Glomerular endothelial cell (primary cell): ENCODE measurements around the gene ZNF574. TPM values are rescaled to one million over a fixed set of nuclear protein-coding genes. Genes with fewer than 3 reads are reported as not detected.

Experiments
- DNase-seq: peaks from one replicate; pipeline ENCODE4 v3.0.0-alpha.2; 2011; ENCODE audit warnings: low read depth, low spot score; ENCODE audit errors: extremely low read depth
- total RNA-seq: library from RNA; depleted of rRNA; stranded (reverse); fragments of >200 nt; gene quantifications from 2 replicates; pipeline ENCODE4 v1.2.3, GENCODE V29; 2015

Gene ZNF574
- total RNA-seq, 1 donor from 2014 or later, result 20.4 TPM

GRCh38 chr19:42078538-42079275, 2.7 kb downstream of the ZNF574 start:
- DNase-seq, result no peak

DNA sequence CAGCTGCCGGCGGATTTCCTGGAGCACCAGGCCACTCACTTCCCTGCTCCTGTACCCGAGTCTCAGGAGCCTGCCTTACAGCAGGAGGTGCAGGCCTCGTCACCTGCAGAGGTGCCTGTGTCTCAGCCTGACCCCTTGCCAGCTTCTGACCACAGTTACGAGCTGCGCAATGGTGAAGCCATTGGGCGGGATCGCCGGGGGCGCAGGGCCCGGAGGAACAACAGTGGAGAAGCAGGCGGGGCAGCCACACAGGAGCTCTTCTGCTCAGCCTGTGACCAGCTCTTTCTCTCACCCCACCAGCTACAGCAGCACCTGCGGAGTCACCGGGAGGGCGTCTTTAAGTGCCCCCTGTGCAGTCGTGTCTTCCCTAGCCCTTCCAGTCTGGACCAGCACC, 3.3 kb downstream of the ZNF574 start:
- DNase-seq, result no peak

- no peak for DNase-seq
Measured at GRCh38 chr19:42079886-42080763, 4.2 kb downstream of the ZNF574 start.

- DNase-seq, result no peak
Measured at GRCh38 chr19:42080764-42081375, 4.9 kb downstream of the ZNF574 start.

DNA sequence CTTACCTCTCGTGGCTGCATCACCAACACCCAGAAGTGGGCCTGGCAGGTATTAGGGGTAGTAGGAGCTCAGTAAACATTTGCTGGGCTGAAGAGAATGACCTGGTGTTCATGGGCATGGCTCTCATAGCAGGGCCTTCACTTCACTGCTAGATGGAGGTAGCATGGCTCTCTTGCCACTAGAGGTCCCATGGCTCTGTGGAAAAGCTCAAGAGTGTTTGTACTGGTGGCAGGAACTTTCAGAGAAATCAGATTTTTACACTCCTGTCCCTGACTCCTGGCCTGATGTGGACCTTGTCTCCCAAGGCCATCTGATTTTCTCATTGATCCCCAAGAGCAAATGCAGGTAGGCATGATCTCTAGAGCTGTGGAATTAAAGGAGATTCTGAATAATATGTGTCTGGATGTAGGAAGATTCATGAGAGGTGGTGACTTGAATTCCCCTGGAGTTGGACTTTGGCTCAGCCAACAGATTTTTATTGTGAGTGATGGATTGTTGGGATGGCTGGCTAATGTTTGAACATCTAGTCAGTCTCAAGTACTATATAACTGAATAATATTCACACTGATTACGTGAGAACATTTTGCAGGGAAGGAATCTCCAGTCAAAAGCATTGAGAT, 5.7 kb downstream of the ZNF574 start:
- DNase-seq, result no peak

- DNase-seq, result no peak
Measured at GRCh38 chr19:42083537-42083936, 7.6 kb downstream of the ZNF574 start.

DNA sequence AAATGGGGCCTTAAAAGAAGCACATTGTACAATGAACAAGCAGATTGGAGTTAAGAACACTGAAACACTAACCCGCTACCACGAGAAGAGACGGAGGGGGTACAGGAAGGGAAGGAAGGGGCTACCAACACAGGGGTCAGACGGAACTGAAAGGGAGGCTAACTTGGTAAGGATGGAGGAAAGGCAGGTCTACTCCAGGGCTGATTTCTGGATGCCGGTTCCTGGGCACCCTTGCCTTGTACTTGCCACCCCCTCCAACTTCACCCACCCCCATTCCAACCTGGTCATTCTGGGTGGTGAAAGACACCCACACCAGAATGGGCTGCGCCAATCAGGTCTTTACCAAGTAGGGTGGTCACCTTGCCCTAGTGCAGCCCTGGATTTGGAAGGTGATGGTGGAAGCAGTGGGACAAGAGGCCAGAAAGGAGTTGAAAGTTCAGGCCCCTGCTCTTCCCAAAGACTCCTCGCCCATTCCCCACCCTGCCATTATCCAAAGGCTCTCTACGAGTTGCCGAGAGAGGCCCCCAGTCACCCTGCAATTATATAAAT, 10.3 kb downstream of the ZNF574 start:
- DNase-seq, result no peak

- DNase-seq, result no peak
Measured at GRCh38 chr19:42086770-42087550, 11.0 kb downstream of the ZNF574 start.

GRCh38 chr19:42088471-42089190, 12.7 kb downstream of the ZNF574 start:
- no peak for DNase-seq

GRCh38 chr19:42089191-42089750, 13.3 kb downstream of the ZNF574 start:
- no peak for DNase-seq

DNA sequence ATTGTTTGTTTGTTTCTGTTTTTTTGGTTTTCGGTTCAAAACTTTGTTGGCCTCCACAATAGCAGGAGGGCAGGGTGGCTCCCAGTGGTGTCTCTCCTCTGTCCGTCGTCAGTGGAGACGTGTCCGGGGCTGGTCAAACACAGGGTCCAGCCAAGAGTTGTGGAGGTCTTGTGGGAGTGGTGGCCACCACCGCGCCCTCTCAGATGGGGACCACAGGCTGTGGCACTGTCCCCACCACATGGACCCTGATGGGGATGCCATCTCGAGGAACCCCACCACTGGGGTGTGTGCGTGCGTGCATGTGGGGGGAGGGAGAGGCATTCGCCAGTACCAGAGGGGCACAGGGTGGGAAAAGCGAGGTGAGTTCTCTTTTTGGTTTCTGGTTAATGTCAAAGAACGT, 13.8 kb downstream of the ZNF574 start:
- DNase-seq, result no peak

- no peak for DNase-seq
Measured at GRCh38 chr19:42090672-42091071, 14.7 kb downstream of the ZNF574 start.

- no peak for DNase-seq
Measured at GRCh38 chr19:42091300-42091699, 15.3 kb downstream of the ZNF574 start.

DNA sequence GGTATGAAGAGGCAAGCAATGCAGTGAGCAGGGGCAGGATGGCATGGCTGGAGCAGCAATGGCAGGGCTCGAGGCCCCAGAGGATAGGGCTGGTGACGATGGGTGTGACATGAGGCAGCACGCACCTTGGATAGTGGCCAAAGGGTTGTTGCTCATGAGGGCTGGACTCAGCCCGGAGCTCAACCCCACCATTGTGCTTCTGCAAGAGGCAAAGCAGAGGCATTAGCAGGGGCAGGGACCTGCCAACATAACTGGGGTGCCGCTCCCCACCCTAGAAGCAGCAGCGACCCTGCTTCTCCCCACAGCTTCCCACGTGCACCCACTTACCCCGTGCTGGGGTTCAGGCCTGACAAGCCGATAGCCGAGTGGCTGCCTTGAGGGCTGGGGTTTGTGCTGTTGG, 15.8 kb downstream of the ZNF574 start:
- peak; percentile 36 for DNase-seq

DNA sequence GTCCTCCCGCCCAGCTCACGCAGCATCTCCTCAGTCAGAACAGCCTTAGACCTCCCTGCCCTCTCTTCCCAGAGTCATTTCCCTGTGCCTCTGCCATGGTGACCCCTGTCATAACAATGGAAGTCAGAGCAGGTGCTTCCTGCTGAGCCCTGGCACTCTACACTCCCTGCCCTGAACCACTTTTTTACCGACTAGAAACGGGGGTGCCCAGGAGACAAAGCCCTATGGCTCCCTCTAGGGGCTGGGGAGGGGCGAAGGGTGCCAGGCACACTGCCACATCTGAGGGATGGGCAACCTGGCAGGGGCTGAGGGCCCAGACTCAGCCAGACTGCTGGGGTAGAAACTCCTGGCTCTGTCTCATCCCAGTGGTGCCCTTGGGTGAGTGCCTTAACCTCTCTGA, 16.4 kb downstream of the ZNF574 start:
- DNase-seq, result peak; percentile 79

GRCh38 chr19:42093505-42093904, 17.5 kb downstream of the ZNF574 start:
- no peak for DNase-seq

DNA sequence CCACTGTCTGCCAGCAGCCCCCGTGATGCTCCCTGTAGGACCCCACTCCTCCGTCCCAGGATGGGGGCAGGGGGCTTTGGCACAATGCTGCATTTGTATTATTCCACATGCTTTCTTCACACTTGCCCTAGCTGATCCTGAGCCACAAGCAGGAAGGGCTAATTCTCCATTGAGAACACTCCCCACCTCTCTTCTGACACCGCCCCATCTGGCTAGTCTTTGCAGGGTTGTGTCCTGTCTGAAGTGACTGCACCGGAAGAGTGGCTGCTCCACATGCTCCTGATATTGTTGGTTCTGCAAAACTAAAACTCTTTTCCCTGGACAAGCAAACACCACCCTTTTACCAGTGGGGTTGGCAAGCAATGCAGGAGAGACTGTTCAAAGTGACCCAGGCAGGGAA, 18.0 kb downstream of the ZNF574 start:
- DNase-seq, result no peak

DNA sequence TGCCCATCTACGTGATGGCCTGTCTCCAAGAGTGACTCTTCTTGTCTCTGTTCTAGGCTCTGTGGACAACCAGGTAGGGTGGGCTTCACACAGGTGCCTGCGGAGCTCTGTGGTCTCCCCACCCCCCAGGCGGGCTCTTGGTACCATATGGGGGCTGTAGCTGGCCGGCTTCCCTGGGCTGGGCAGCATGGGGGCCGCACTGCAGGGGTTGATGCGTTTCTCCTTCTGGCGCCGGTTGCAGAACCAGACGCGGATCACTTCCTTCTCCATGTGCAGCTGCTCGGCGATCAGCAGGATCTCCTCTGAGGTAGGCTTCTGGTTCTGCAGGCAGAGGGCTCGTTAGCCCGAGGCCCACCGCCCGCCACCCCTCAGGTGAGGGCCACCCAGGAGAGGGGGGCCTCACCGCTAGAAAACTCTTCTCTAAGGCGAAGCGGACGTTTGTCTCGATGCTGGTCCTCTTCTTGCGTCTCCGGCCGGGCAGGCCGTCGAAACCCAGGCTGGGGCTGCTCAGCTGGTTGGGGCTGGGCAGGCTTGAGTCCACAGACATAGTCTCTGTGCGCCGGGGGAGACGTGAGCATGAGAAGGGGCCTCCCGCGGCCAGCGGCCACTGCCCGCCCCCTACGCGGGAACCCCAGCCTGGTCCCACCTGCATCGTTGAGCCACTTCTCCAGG, 19.3 kb downstream of the ZNF574 start:
- DNase-seq, result no peak

DNA sequence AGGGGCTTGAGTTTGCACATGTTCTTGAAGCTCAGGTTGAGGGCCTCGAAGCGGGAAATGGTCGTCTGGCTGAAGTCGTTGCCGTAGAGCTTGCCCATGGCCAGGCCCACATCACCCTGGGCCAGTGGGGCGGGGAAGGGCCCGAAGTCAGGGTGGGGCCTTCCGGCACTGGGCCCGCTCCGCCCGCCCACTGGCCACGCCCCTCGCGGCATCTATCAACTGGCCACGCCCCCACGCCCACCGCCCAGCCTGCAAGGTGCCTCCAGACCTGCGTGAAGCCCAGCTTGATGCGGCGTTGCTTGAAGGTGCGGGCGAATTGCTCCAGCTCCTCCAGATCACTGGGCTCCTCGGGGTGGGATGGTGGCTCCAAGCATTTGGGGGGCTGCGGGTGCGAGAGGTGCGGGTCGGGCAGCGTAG, 19.9 kb downstream of the ZNF574 start:
- no peak for DNase-seq
